NCI-H526 (cell line): ENCODE measurements around the gene SLC39A10.
A peak's percentile ranks its signal among the peaks of the same experiment; 100 is the strongest.

ENCODE experiments used
- DNase-seq, 2 experiments: peaks; one replicate each; lab custom pipeline; 2025; lab: John Stamatoyannopoulos, UW

Gene SLC39A10, protein sequence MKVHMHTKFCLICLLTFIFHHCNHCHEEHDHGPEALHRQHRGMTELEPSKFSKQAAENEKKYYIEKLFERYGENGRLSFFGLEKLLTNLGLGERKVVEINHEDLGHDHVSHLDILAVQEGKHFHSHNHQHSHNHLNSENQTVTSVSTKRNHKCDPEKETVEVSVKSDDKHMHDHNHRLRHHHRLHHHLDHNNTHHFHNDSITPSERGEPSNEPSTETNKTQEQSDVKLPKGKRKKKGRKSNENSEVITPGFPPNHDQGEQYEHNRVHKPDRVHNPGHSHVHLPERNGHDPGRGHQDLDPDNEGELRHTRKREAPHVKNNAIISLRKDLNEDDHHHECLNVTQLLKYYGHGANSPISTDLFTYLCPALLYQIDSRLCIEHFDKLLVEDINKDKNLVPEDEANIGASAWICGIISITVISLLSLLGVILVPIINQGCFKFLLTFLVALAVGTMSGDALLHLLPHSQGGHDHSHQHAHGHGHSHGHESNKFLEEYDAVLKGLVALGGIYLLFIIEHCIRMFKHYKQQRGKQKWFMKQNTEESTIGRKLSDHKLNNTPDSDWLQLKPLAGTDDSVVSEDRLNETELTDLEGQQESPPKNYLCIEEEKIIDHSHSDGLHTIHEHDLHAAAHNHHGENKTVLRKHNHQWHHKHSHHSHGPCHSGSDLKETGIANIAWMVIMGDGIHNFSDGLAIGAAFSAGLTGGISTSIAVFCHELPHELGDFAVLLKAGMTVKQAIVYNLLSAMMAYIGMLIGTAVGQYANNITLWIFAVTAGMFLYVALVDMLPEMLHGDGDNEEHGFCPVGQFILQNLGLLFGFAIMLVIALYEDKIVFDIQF

DNA sequence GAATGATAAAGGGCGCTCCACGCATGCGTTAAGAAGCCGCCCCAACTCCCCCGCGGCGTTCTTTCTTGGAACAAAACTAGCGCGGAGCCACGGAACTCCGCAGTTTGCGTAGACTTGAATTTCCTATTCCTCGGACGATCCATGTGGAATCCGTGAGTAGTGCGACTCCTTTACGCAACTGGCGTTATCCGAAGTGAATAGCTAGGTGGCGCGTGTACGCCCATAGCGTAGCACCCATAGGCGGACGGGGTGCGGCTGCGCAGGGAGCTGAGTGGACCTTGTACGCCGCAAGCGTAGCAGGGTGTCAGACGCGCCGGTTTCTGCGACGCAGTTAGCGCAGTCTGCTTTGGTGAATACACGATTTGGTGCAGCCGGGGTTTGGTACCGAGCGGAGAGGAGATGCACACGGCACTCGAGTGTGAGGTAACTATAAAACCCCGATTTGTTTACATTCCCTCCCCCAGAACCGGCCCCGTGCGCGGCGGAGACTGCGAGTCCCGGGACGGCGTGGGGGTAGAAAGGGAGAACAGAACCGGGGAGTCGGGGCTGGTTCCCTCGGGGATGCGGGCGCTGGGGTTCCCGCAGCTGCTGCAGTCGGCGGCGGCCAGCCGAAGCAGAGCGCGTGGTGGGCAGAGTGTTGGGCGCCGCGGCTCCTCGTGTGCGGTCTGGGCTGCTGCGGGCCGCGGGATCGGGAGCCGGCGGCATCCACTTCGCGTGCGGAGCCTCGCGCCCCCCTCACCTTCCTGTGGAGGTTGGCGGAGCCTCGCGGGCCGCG lies at the start of gene SLC39A10:
TSS of gene SLC39A10 (plus strand) at position 368 of the 775 bp plus-strand sequence. CDS start 22,817 bp downstream, outside the sequence.
- peak; percentile 97 to 100 for DNase-seq

DNA sequence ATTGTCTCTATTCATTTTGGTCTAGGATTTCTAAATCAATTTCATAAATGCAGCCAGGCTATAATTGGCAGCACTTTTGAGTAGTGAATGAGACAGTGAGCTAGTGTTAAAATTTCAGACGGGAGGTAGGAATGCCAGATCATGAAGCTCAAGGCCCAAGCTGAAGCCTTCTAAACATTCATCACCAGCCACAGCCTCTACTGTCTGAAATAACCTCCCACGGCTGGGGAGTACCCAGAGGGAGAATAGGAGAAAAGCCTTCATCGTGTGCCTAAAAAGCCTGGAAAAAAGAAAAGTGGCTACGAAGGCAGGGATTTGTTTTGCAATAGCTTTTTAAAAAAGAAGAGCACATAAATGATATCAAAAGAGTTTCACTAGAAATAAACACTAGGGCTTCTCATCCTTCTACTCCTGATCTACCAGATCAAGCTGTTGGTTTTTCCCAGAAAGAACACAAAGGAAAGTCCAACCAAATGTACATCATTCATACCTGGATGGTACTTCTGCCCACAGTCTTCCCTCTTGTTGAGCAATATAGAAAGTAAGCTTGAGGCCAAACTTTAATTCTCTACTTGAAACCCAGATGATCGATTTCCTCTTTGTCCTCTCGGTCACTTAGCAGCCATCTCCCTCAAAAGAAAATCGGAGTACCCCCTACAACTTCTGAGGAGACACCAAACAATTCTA lies 48.1 kb upstream of the SLC39A10 start:
- no peak for DNase-seq

DNA sequence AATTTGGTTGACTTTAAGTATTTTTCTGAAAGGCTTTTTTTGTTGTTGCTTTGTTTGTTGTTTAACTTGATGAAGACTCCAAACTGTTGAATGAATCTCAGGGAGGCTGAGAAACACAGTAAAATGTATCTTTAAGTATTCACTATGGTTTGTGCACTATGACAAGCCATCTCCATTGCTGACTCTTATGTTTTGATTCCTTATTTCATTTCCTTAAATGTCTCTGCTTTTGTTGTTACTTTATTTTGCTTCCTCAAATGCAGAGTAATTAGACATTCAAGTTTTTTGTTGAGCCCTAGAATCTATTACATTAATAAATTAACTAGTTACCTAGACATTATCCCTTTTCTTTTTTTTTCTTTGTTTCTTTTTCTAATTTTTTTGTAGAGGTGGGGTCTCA lies 46.3 kb upstream of the SLC39A10 start:
- DNase-seq = no peak

DNA sequence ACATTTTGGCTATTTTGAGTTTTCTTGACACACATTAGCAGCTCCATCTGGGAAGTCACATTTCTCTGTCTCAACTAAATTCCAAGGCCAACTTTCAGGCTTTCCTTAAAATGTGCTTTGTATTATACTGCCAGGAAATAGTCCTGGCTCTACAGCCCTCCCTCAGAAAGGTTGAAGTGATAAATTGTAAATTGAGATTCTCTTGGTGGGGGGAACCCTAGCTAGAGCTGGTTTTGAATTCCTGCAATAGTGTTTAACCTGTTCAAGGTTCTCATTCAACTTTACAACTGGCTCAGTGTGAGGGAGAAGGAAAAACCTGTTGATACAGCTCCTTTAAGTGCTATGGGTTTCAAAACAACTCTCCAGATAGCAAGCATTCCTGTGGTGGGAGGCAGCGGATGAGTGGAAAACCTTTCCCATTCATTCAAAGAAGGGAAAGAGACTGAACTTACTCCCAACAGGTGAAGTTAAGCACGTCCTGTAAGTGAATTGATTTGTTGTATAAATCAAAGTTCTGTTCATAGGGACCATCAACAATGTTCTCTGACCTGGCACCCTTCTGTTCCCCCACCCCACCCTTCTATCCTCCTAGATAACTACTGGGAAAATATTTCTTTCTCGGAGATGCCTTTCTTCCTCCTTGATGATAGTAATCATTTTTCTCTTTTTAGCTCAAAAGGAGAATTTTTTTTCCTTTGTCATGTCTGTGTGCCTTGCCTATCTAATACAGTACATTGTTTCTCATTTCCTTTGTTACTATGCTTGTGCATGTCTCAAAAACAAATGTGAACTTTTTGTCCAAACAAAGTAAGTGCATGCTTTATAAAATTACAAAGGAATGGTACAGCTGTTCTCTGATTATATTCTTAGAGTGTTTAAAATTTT lies 44.2 kb upstream of the SLC39A10 start:
- no peak for DNase-seq

DNA sequence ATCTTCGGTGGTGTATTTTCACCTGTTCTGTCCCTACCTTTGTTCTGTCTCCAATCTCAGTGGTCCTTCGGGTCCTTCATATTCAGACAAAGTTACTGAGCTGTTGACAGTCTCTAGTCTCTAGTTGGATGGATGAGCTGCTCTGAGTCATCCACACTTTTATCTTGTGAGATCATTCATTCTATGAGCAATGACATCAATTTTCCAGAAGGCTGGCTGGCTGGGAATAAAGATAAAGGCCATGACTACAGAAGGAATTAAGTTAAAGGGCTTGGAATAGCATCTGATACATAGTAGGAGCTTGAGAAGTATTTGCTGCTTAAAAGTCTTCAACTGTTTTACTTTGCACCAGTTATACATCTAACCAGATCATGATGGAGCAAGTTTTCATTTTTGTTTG lies 43.1 kb upstream of the SLC39A10 start:
- DNase-seq = no peak

DNA sequence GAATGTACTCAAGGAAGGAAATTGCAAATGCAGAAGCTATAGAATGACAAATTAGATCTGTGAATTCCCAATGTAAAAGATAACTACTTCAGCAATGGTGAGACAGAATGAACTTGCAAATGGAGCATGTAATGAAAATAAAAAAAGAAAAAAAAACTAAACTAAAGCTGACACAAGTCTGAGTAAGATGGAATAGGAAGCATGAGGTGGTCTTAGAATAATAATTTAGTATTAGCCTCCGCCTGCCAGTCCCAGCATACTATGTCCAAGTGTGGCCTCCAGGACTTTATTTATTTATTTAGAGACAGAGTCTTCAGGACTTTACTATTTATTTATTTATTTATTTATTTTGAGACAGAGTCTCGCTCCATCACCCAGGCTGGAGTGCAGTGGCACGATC lies 37.4 kb upstream of the SLC39A10 start:
- DNase-seq = no peak

DNA sequence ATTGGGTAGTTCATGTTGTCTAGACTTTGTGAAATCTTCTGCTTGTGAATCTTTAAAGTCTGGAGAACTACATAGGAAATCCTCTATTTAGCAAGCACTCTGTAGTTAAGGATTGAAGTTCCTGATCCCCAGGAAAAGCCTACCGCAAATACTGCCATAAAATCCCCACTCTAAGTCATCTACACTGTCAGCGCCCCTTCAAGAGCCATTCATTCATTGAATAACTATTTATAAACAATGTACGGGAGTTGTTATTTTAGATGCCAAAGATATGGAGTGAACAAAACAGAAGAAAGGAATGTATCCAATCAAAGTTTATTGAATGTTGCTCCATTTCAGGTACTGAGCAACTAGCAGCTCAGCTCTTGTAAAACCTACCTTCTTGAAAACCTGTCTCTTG lies 36.5 kb upstream of the SLC39A10 start:
- no peak for DNase-seq

DNA sequence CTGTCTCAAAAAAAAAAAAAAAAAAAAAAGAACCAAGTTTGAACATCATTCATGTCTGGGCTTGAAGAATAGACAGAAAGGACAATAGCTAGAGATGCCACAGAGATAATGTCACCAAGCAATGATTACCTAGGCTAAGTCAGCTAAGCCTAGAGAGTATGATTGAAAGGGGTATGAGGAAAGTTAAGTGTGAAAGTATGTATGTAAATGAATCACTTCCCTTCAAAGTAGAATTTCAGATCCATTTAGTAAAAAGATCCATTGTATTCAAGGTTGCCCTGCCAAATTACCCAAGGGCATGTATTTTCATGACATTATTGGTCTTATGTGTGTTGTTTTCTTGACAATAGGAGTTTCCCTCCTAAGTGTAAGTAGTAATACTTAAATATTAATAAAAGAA lies 34.1 kb upstream of the SLC39A10 start:
- no peak for DNase-seq

DNA sequence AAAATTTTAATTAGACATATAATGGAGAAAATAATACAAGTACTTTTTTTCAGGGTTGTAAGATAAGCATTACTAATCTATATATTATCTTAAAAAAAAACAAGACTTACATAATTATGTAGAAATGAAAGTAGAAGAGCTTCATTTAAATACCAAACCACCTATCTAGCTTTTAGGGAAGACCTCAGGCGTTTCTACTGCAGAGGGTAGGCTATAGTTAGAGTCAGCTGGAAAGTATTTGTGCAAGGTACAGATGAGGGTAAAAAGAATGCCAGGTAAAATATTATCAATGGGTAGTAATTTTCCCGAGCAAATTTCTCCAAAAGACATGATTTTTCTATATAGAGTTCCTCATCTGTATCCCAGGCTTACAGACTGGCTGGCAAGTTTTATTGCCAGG lies 30.5 kb upstream of the SLC39A10 start:
- no peak for DNase-seq

DNA sequence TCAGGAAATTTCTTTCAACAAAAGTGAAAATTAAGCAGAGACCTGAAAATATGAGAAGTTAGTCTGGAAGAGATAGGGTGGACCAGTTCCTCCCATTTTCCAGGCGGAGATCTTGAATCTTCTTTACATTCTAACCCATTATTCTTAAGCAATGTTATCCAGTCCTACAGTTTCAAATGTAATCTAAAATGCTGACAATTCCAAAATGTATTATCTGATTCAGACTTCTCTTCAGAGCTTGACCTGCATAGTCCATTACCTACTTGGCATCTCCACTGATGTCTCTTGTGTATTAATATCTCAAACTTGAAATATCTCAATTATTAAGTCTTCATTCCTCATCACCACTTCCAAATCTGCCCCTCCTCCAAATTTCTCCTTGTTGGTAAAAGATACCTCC lies 28.4 kb upstream of the SLC39A10 start:
- no peak for DNase-seq

DNA sequence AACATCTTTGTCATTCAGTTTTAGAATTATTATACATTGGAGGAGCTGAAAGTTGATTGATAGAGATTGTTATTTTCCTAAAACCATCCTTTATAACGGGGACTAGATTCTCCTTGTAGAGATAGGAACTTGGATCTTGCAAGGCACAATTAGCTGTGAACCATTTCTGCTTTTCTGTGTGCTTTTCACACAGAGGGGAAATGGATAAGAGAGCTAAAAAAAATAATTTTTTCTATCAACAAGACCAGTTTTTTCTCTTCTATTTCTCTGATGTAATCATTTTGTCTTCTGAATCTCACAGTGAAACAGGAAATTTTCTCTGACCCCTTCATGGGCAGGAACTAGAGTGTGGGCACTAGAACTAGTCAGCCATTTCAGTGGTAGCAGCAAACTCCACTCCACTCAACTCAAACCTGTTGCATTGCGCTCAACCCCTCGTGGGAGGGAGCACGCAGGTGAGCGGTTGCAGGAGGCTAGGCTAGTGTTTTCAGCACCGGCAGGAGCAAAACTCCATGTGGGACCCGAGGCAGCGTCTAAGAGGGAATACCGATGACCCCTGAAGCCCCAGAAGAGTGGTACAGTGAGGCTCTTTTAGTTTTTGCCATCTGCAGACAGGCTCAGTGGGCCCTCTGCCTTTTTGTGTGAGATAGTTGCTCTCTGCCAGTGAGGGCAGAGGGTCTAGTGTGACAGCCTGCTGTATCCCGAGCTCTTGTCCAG lies 24.0 kb upstream of the SLC39A10 start:
- DNase-seq = no peak

DNA sequence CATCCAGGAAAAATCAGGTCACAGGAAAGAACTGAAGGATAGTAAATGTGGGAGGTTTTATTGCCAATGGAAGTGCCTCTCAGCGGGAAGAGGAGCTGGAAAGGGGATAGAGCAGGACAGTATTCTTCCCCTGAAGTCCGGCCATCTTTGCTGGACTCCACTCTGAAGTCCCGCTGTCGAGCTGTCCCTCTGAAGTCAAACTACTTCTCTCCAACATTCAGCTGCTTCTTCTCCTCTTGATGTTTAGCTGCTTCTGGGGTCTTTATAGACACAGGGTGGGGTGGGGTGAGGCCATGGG lies 23.5 kb upstream of the SLC39A10 start:
- no peak for DNase-seq

DNA sequence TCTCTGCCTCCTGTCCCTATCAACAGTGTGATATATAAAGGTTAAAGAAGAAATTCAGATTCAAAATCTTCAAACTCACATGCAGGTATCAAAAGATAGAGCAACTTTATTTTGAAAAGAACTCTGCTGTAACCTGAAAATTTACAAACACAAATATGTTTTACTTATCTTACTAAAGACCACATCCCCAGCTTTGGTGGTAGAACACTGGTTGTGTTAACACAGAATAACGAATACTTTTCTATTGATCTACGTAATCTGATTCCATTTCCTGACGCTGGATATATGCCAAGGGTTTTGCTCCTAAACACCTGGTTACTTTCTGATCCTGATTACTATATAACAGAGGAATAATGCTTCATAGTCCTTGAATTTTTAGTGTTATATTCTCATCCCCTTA lies 23.1 kb upstream of the SLC39A10 start:
- DNase-seq = no peak

DNA sequence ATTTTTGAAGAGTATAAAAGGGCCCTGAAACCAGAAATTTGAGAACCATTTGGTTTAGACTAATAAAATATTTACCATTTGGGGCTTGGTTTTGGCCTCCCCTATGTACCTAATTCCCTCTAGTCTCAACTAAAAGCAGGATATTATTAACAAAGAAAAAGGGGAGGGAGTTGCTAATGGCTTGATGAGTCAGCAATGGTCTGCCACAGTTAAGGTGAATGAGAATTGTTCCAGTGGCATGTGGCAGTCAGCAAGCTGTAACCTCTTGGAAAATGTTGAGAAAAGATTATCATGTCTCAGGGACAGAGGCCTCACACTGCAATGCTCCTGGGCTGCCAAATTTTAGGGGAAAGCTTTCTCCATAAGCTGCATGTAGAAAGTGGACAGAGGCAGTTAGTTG lies 20.1 kb upstream of the SLC39A10 start:
- no peak for DNase-seq

DNA sequence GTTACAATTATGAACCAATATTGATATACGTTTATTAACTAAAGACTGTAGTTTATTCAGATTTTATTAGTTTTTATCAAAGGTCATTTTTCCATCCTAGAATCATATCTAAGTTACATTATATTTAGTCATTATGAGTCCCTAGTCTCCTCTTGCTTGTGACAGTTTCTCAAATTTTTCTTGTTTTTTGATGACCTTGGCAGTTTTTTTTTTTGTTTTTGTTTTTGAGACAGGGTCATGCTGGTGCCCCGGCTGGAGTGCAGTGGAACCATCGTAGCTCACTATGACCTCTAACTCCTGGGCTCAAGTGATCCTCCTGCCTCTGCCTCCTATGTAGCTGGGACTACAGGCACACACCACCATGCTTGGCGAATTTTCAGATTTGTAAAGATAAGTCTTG lies 18.3 kb upstream of the SLC39A10 start:
- DNase-seq = no peak

DNA sequence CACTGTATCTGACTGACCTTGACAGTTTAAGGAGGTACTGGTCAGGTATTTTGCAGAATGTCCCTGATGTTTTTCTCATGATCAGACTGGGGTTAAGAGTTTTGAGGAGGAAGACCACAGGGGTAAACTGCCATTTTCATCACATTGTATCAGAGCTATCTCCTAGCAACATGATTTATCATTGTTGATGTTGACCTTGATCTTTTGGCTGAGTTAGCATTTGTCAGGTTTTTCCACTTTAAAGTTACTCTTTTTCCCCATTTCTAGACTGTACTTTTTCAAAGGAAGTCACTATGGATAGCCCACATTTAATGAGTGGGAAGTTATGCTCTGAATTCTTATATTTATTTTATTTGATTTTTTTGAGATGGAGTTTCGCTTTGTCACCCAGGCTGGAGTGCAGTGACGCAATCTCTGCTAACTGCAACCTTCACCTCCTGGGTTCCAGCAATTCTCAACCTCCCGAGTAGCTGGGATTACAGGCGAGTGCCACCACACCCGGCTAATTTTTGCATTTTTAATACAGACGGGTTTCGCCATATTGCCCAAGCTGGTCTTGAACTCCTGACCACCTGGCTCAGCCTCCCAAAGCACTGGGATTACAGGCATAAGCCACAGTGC lies 17.7 kb upstream of the SLC39A10 start:
- no peak for DNase-seq

DNA sequence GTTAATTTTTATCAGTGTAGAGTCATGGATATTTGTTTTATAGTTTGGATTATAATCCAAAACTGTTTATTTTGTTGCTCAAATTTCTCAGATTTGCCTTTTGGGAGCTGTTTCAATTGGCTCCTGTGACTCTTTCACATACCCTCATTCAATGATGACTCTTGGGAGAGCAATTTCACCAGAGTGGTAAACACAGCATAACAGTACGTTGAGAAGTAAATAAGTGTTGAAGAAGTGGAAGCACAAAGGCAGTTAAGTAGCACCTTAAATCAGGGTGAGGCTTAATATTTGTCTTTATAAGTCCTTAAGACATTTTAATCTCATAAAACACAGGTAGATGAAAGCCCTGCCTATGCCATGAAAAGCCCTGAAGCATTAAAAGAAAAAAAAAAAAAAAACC lies 17.1 kb upstream of the SLC39A10 start:
- no peak for DNase-seq

DNA sequence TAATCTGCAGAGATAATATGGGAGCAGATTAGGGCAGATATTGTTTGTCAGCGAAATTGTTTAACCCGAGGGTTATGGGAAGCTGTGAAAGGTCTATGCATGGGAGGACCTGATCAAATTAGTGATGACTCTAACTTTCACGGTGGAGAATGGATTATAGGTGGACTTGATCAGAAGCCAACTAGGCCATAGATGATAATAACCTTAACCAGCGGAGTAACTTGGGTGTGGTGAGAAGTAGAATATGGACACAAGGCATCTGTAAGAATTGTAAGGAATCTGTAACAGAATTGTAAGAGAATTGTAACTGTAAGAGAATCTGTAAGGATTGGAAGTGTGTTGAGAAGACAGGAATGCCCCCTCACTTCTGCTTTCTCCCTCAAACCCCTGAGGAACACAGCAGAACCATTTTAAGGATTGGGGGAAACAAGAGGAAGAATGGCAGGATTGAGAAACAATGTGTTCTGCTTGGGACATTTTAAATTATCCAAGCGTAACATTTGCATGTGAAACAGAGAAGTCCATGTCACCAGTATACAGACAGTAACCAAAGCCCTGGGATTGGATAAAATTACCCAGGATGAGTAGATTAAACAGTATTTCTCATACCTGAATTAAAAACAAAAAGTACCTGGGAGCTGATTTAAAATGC lies 14.9 kb upstream of the SLC39A10 start:
- DNase-seq = no peak

DNA sequence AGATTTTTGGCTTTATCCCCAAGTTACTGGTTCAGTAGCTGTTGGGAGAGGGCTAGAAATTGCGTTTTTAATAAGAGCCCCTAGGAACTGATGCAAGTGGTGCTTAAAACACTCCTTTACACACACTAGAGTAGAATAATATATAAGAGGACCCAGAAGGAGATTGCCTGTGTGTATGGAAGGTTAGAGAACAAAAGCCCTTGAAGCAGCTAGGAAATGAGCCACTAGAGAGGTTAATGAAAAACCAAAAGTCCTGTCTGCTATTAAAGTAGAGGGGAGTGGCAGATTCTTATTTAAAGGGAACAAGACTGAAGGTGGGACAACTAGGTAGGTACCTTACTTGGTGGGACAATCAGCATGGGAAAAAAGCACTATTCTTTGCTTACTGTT lies 14.4 kb upstream of the SLC39A10 start:
- no peak for DNase-seq
